ENCODE data around the gene CHN1. TPM values are rescaled to one million over a fixed set of nuclear protein-coding genes. Genes with fewer than 3 reads are reported as not detected.

Gene CHN1
- total RNA-seq, 4 donors from 2014 or later: 0.66 to 4.7 (median 2.4) TPM

DNA sequence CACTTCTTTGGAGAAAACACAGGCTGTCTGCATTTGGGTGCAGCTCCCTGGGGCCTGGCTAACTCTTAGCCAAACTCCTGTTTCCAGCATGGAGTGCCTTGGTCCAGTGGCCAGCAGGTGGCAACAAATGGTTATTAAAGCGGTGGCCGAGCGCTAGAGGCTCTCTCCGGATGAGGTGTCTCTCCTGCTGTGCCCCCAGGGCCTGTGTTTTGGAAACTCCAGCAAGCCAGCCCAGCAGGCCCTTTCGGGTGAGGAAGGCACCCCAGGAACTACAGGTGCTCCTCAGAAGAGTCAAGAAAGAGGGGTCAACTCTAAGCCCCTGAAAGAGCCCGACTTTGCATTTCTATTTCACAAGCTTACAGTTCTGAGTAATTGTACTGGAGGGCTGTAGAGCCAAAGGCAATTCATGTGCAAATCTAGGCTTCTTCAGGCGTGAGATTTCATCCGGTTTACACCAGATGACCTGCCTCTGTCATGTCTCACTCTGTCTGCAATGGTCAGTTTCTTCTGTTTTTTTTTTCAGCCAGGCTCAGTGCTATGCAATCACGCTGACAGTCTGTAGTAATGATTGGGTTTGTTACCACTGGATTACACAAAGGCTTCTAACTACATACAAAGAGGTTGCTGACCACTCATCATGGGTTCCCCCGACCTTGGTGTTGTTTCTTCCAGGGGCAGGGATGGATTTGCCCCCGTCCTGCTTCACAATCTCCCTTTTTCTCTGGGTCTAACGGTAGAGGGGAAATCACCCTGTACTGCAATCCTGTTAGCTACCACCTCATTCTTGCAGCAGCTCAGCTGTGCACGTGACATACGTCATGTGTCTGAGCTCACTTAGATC, 233.3 kb downstream of the CHN1 start:
- peak; percentile 83 to 90 for ATAC-seq
- intact Hi-C loops (cut with DNase I; ENCODE audit: low total_unique reads) (loop anchor here (2.0 kb wide), 1 partner anchor 213 kb away; no protein-coding TSS in a partner anchor), in situ Hi-C loops (cut with MboI; ENCODE audit: low sequenced_read_pairs in 4 of 4) (loop anchor here (5.0 to 10.0 kb wide), 2 partner anchors 213 to 215 kb away; no protein-coding TSS in a partner anchor)
- no peak for TF ChIP-seq POLR2A (IDR thresholded peaks at IDR 0.05)
- TF ChIP-seq, protein P1, sequence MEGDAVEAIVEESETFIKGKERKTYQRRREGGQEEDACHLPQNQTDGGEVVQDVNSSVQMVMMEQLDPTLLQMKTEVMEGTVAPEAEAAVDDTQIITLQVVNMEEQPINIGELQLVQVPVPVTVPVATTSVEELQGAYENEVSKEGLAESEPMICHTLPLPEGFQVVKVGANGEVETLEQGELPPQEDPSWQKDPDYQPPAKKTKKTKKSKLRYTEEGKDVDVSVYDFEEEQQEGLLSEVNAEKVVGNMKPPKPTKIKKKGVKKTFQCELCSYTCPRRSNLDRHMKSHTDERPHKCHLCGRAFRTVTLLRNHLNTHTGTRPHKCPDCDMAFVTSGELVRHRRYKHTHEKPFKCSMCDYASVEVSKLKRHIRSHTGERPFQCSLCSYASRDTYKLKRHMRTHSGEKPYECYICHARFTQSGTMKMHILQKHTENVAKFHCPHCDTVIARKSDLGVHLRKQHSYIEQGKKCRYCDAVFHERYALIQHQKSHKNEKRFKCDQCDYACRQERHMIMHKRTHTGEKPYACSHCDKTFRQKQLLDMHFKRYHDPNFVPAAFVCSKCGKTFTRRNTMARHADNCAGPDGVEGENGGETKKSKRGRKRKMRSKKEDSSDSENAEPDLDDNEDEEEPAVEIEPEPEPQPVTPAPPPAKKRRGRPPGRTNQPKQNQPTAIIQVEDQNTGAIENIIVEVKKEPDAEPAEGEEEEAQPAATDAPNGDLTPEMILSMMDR (IDR thresholded peaks at IDR 0.05 in 4 of 5, conservative IDR thresholded peaks at IDR 0.05 in 1 of 5): peak; percentile 61 to 83 (median 76)
- Histone ChIP-seq H3K9me3 (no peaks in the 10 kb centered on the region), H3K27me3 (no peaks in the 10 kb centered on the region), H3K4me3 (no peak overlapping the region), H3K36me3 (no peaks in the 10 kb centered on the region), H3K27ac (peak overlapping the region in 2 of 4 donors; percentile 15 to 37), H3K4me1 (peaks cover 6 to 8% of the 10 kb centered on the region in 2 donors)
- peak; percentile 44 to 56 for DNase-seq

DNA sequence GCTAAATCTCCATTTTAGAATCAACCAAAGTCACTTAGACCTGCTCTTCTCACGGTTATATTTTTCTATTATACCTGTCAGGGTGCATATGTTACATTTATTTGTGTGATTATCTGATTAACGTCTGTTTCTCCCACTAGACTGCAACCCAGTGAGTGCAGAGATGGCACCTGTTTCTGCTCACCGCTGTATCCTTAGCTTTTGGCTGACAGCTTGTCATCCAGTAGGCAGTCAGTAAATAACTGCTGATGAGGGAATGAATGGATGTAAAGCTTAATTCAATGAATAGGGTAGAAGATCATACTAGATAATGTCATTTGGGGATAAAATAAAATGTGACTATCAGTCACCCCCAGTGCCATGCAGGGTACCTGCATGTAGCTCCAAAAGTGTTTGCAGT, 234.0 kb downstream of the CHN1 start:
- intact Hi-C loops (cut with DNase I; ENCODE audit: low total_unique reads): loop anchor here (2.0 kb wide), 1 partner anchor 214 kb away; no protein-coding TSS in a partner anchor
- in situ Hi-C loops (cut with MboI; ENCODE audit: low sequenced_read_pairs in 4 of 4): loop anchor here (5.0 to 10.0 kb wide), 2 partner anchors 214 to 216 kb away; no protein-coding TSS in a partner anchor
- no peaks in the 10 kb centered on the region for H3K36me3 ChIP-seq
- no peak overlapping the region for H3K4me3 ChIP-seq
- H3K9me3 ChIP-seq: no peaks in the 10 kb centered on the region
- no peak for TF ChIP-seq POLR2A (IDR thresholded peaks at IDR 0.05)
- TF ChIP-seq, protein P1 (IDR thresholded peaks at IDR 0.05 in 4 of 5, conservative IDR thresholded peaks at IDR 0.05 in 1 of 5): no peak
- H3K27ac ChIP-seq: no peak overlapping the region
- ATAC-seq: no peak
- DNase-seq: no peak
- peaks cover 8% of the 10 kb centered on the region in 2 donors for H3K4me1 ChIP-seq
- no peaks in the 10 kb centered on the region for H3K27me3 ChIP-seq

DNA sequence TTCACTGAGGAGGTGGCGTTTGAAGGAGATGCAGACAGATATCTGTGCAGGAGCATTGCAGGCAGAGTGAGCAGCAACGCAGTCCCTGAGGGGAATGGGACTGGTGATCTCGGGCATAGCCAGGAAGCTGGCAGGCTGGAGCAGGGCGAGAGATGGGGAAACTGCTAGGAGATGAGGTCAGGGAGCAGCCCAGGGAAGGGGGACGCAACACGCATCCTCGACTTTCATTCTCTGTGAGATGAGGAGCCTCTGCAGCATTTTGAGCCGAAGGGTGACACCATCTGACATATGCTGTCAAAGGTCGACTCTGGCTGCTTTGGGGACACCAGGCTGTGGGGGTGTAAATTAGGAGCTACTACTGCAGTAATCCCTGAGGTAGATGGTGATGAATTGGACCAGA, 236.6 kb downstream of the CHN1 start:
- Histone ChIP-seq H3K9me3 (no peaks in the 10 kb centered on the region), H3K4me3 (no peak overlapping the region), H3K27ac (no peak overlapping the region), H3K4me1 (peaks cover 18 to 22% of the 10 kb centered on the region in 2 donors), H3K36me3 (no peaks in the 10 kb centered on the region), H3K27me3 (no peaks in the 10 kb centered on the region)
- DNase-seq (no peak), ATAC-seq (no peak)
- intact Hi-C loops (cut with DNase I; ENCODE audit: low total_unique reads): no loop called here
- TF ChIP-seq, protein P1 (IDR thresholded peaks at IDR 0.05 in 4 of 5, conservative IDR thresholded peaks at IDR 0.05 in 1 of 5): no peak
- no peak for TF ChIP-seq POLR2A (IDR thresholded peaks at IDR 0.05)
- in situ Hi-C loops (cut with MboI; ENCODE audit: low sequenced_read_pairs in 4 of 4): no loop called here

GRCh38 chr2:174766271-174766670, 238.9 kb downstream of the CHN1 start:
- Histone ChIP-seq H3K36me3 (no peaks in the 10 kb centered on the region), H3K27ac (no peak overlapping the region), H3K4me3 (no peak overlapping the region), H3K4me1 (peaks cover 31 to 33% of the 10 kb centered on the region in 2 donors), H3K9me3 (no peaks in the 10 kb centered on the region), H3K27me3 (no peaks in the 10 kb centered on the region)
- in situ Hi-C loops (cut with MboI; ENCODE audit: low sequenced_read_pairs in 4 of 4) (no loop called here), intact Hi-C loops (cut with DNase I; ENCODE audit: low total_unique reads) (no loop called here)
- ATAC-seq (no peak), DNase-seq (no peak)
- TF ChIP-seq, protein P1 (IDR thresholded peaks at IDR 0.05 in 4 of 5, conservative IDR thresholded peaks at IDR 0.05 in 1 of 5): no peak
- no peak for TF ChIP-seq POLR2A (IDR thresholded peaks at IDR 0.05)

Data from gastrocnemius medialis (tissue), 4 donors.